Measurements from ENCODE around the gene MRPL12.

Gene MRPL12

DNA sequence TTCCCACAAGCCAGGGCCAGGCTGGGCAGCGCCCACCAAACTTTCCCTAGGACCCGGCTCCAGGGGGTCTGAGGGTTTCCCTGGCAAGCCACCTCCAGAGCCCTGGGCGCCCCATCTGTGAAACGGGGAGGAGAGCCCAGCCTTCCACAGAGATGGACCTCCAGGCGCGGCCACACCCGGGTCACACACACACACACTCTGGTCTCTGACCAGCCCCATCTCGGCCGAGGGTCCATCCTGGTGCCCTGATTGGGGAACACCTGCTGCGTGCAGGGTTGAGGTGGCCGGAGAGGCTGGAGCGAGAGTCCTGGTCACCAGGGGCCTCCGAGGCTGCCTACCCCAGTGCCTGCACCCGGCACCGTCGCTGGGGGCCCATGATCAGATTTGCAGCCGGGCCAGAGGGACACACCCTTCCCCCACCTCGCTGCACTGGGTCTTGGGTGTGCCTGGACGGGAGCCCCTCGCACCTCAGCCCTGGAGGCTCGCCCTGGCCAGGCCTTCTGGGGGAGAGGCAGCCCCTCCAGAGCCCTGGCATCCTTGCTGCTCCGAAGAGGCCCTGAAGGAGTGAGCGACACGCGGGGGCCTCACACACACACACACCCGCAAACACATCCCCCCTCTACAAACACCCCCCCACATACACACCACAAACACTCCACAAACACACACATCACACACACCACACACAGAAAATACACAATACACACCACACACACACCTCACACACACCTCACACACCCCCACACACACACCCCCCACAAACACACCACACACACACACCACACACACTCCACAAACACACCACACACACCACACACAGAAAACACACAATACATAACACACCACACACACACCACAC, 38.7 kb downstream of the MRPL12 start (continued):
- TF ChIP-seq, protein P1, sequence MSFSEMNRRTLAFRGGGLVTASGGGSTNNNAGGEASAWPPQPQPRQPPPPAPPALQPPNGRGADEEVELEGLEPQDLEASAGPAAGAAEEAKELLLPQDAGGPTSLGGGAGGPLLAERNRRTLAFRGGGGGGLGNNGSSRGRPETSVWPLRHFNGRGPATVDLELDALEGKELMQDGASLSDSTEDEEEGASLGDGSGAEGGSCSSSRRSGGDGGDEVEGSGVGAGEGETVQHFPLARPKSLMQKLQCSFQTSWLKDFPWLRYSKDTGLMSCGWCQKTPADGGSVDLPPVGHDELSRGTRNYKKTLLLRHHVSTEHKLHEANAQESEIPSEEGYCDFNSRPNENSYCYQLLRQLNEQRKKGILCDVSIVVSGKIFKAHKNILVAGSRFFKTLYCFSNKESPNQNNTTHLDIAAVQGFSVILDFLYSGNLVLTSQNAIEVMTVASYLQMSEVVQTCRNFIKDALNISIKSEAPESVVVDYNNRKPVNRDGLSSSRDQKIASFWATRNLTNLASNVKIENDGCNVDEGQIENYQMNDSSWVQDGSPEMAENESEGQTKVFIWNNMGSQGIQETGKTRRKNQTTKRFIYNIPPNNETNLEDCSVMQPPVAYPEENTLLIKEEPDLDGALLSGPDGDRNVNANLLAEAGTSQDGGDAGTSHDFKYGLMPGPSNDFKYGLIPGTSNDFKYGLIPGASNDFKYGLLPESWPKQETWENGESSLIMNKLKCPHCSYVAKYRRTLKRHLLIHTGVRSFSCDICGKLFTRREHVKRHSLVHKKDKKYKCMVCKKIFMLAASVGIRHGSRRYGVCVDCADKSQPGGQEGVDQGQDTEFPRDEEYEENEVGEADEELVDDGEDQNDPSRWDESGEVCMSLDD (tag by site-specific recombination; IDR thresholded peaks at IDR 0.05) = peak; percentile 54; the same call in 1 of the 2 replicates
- TF ChIP-seq ZNF404 (tag by site-specific recombination; IDR thresholded peaks at IDR 0.05) = no peak
- TF ChIP-seq, protein P2, sequence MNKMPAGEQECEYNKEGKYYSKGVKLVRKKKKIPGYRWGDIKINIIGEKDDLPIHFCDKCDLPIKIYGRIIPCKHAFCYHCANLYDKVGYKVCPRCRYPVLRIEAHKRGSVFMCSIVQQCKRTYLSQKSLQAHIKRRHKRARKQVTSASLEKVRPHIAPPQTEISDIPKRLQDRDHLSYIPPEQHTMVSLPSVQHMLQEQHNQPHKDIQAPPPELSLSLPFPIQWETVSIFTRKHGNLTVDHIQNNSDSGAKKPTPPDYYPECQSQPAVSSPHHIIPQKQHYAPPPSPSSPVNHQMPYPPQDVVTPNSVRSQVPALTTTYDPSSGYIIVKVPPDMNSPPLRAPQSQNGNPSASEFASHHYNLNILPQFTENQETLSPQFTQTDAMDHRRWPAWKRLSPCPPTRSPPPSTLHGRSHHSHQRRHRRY (tag by site-specific recombination; IDR thresholded peaks at IDR 0.05) = no peak
- TF ChIP-seq HOXC10 (CRISPR knock-in tag; IDR thresholded peaks at IDR 0.05) = no peak
- no peak for TF ChIP-seq ZNF501 (tag by site-specific recombination; IDR thresholded peaks at IDR 0.05)
- 0 out of 2 replicates have a peak, but pooled peaks have one; percentile 7 for TF ChIP-seq GLIS1 (tag by site-specific recombination; IDR thresholded peaks at IDR 0.05)
- no peak for TF ChIP-seq ZNF248 (tag by site-specific recombination; IDR thresholded peaks at IDR 0.05)
- no peak for TF ChIP-seq ZNF10 (tag by site-specific recombination; IDR thresholded peaks at IDR 0.05)
- no peak for TF ChIP-seq ZNF138 (tag by site-specific recombination; IDR thresholded peaks at IDR 0.05; ENCODE audit: borderline replicate concordance)
- TF ChIP-seq YY1 (tag by site-specific recombination; IDR thresholded peaks at IDR 0.05) = no peak
- no peak for TF ChIP-seq MYNN (tag by site-specific recombination; IDR thresholded peaks at IDR 0.05; ENCODE audit: borderline replicate concordance)
- TF ChIP-seq ZNF266 (tag by site-specific recombination; IDR thresholded peaks at IDR 0.05; ENCODE audit: low read depth) = peak; percentile 50; the same call in 1 of the 2 replicates

All from HEK293 (cell line).